ENCODE results near the gene B3GNT5.

DNA sequence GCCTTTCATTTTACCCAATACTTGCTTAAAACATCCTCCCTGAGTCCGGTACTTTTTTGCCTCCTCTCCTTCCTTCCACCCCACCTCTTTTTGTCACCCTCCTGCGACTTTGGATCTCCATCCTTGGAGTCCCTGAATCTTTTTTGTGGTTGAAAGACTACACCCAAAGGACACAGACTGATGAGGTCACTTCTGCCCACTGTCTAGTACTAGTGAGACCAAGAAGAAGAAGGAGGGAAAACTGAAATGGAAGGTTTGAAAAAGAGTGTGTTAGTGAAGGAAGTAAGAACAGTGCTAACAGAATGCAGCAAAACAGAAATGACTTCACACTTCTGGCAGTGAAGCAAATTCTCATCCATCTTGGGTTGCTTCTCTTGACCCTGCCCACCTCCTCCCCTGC is 6.6 kb downstream of the B3GNT5 start:
- TF ChIP-seq SMAD3 (CRISPR knock-in tag; IDR thresholded peaks at IDR 0.05; ENCODE audit: borderline replicate concordance) (no peak), SP1 (CRISPR knock-in tag; conservative IDR thresholded peaks at IDR 0.05) (no peak)
